IPS-15b (cell line): Measurements from ENCODE around the gene TRIM69.
A peak's percentile ranks its signal among the peaks of the same experiment; 100 is the strongest.
"Not testable (repeated sequence)": the region's sequence is repeated elsewhere in the genome, so short reads cannot be mapped to it uniquely, and the experiment has no call there.

ENCODE experiments used
- H3K27me3 ChIP-seq: one replicate; pipeline ENCODE4 v1.6.1; 2013; ENCODE audit warnings: low read length; ENCODE audit not compliant: control insufficient read depth, insufficient read depth
- H3K36me3 ChIP-seq: one replicate; pipeline ENCODE4 v1.6.1; 2013; ENCODE audit warnings: low read length; ENCODE audit not compliant: control insufficient read depth, insufficient read depth
- H3K4me1 ChIP-seq: one replicate; pipeline ENCODE4 v1.6.1; 2013; ENCODE audit warnings: mild to moderate bottlenecking, low read length; ENCODE audit not compliant: control insufficient read depth, insufficient read depth
- H3K4me3 ChIP-seq: one replicate; pipeline ENCODE4 v1.5.1; 2013; ENCODE audit warnings: low read depth, low read length
- H3K9ac ChIP-seq: one replicate; pipeline ENCODE4 v1.6.1; 2013; ENCODE audit warnings: low read depth, mild to moderate bottlenecking, low read length
- H3K9me3 ChIP-seq: one replicate; pipeline ENCODE4 v1.6.1; 2013; ENCODE audit warnings: mild to moderate bottlenecking, low read length; ENCODE audit not compliant: control insufficient read depth, insufficient read depth

The TRIM69 gene

GRCh38 chr15:44718927-44719292, 17.4 kb upstream of the TRIM69 start:
- Histone ChIP-seq H3K27me3 (no peaks in the 10 kb centered on the region), H3K9ac (no peak overlapping the region), H3K9me3 (no peaks in the 10 kb centered on the region), H3K4me1 (no peaks in the 10 kb centered on the region), H3K4me3 (no peak overlapping the region), H3K36me3 (peaks cover 8% of the 10 kb centered on the region)

GRCh38 chr15:44719293-44719999, 16.9 kb upstream of the TRIM69 start:
- H3K9ac ChIP-seq, result no peak overlapping the region

GRCh38 chr15:44720000-44720435, 16.3 kb upstream of the TRIM69 start:
- H3K9ac ChIP-seq, H3K27me3 ChIP-seq, H3K36me3 ChIP-seq, H3K9me3 ChIP-seq, H3K4me3 ChIP-seq, H3K4me1 ChIP-seq: not testable (repeated sequence)

More at GRCh38 chr15:44719293-44719999, 16.9 kb upstream of the TRIM69 start:
- no peaks in the 10 kb centered on the region for H3K9me3 ChIP-seq
- no peaks in the 10 kb centered on the region for H3K27me3 ChIP-seq
- H3K4me3 ChIP-seq, result no peak overlapping the region
- H3K36me3 ChIP-seq, result peaks cover 8% of the 10 kb centered on the region
- H3K4me1 ChIP-seq, result no peaks in the 10 kb centered on the region

- Histone ChIP-seq H3K27me3 (no peaks in the 10 kb centered on the region), H3K4me3 (no peak overlapping the region), H3K9me3 (no peaks in the 10 kb centered on the region), H3K36me3 (peaks cover 8% of the 10 kb centered on the region), H3K4me1 (no peaks in the 10 kb centered on the region), H3K9ac (no peak overlapping the region)
Measured at GRCh38 chr15:44720460-44721176, 15.7 kb upstream of the TRIM69 start.

- peaks cover 4% of the 10 kb centered on the region for H3K4me1 ChIP-seq
- H3K9ac ChIP-seq, result no peak overlapping the region
- no peak overlapping the region for H3K4me3 ChIP-seq
Measured at GRCh38 chr15:44722011-44722410, 14.3 kb upstream of the TRIM69 start.

GRCh38 chr15:44726136-44726535, 10.2 kb upstream of the TRIM69 start:
- no peaks in the 10 kb centered on the region for H3K36me3 ChIP-seq
- H3K9me3 ChIP-seq, result no peaks in the 10 kb centered on the region
- peaks cover 4% of the 10 kb centered on the region for H3K4me1 ChIP-seq
- no peaks in the 10 kb centered on the region for H3K27me3 ChIP-seq
- H3K4me3 ChIP-seq, result no peak overlapping the region
- peak overlapping the region; percentile 71 for H3K9ac ChIP-seq

More at GRCh38 chr15:44722011-44722410, 14.3 kb upstream of the TRIM69 start:
- H3K36me3 ChIP-seq, result no peaks in the 10 kb centered on the region
- no peaks in the 10 kb centered on the region for H3K9me3 ChIP-seq
- no peaks in the 10 kb centered on the region for H3K27me3 ChIP-seq

GRCh38 chr15:44726568-44727484, 9.5 kb upstream of the TRIM69 start:
- Histone ChIP-seq H3K4me3 (no peak overlapping the region), H3K27me3 (no peaks in the 10 kb centered on the region), H3K36me3 (no peaks in the 10 kb centered on the region), H3K4me1 (peaks cover 4% of the 10 kb centered on the region), H3K9me3 (no peaks in the 10 kb centered on the region), H3K9ac (peak overlapping the region; percentile 71)

- Histone ChIP-seq H3K36me3 (no peaks in the 10 kb centered on the region), H3K4me1 (peaks cover 4% of the 10 kb centered on the region), H3K27me3 (no peaks in the 10 kb centered on the region), H3K9me3 (no peaks in the 10 kb centered on the region), H3K9ac (no peak overlapping the region), H3K4me3 (no peak overlapping the region)
Measured at GRCh38 chr15:44727485-44728231, 8.7 kb upstream of the TRIM69 start.

GRCh38 chr15:44728232-44728575, 8.1 kb upstream of the TRIM69 start:
- not testable (repeated sequence) for H3K27me3 ChIP-seq, H3K4me1 ChIP-seq, H3K36me3 ChIP-seq, H3K9me3 ChIP-seq
- peak overlapping the region; percentile 76 for H3K4me3 ChIP-seq
- peak overlapping the region; percentile 71 for H3K9ac ChIP-seq

GRCh38 chr15:44728576-44729407, 7.5 kb upstream of the TRIM69 start:
- peaks cover 4% of the 10 kb centered on the region for H3K4me1 ChIP-seq
- H3K36me3 ChIP-seq, result no peaks in the 10 kb centered on the region
- peak overlapping the region; percentile 71 for H3K9ac ChIP-seq
- no peaks in the 10 kb centered on the region for H3K27me3 ChIP-seq
- no peaks in the 10 kb centered on the region for H3K9me3 ChIP-seq
- peak overlapping the region; percentile 76 for H3K4me3 ChIP-seq
